Transverse colon (tissue), 4 donors: Measurements from ENCODE around the gene P4HA1.

Experiments used
- EP300 ChIP-seq: sonication (generic); formaldehyde crosslinking; IDR thresholded peaks from one replicate; pipeline ENCODE4 v1.6.1; 2017; ENCODE audit warnings: antibody characterized with exemption, low read depth
- POLR2A ChIP-seq: fragments of 450-650 bp; IDR thresholded peaks from one replicate; pipeline ENCODE4 v1.6.1; 2016; ENCODE audit warnings: antibody characterized with exemption, mild to moderate bottlenecking, moderate library complexity
- POLR2AphosphoS5 ChIP-seq, 3 donors: sonication (generic); formaldehyde crosslinking; IDR thresholded peaks; one replicate each; pipeline ENCODE4 v1.6.1; 2016; ENCODE audit warnings: antibody characterized with exemption in 3 of 3
- TF ChIP-seq, protein P1 (sequence below), 5 experiments: fragments of 200-600 bp in 3 of 5; fragments of 450-650 bp in 2 of 5; sonication (generic) in 3 of 5; IDR thresholded peaks; 1 replicate in 2 of 5; 2 replicates in 3 of 5; pipeline ENCODE4 v1.5.1; 2016 to 2017; ENCODE audit warnings: antibody characterized with exemption in 5 of 5, inconsistent platforms in 3 of 5, mild to moderate bottlenecking in 2 of 5, moderate library complexity in 1 of 5

DNA sequence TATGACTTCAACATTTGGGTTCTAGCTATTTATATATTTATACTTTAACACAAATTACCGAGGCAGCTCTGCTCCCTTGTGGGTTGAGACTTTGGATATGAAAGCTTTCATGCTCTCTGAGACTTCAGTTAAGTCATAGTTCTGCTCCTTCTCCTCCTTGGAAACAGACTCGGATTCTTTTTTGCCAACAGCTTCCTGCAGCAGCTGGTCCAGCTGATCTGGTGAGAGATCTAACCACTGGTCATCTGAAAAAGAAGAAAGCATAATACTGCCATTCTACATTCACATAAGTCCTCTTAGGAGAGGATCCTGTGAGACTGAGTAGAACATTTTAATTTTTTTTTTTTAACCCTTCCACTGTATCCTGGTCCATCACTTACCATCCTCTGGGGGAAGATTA, 42.6 kb upstream of the P4HA1 start:
- TF ChIP-seq, protein P1, sequence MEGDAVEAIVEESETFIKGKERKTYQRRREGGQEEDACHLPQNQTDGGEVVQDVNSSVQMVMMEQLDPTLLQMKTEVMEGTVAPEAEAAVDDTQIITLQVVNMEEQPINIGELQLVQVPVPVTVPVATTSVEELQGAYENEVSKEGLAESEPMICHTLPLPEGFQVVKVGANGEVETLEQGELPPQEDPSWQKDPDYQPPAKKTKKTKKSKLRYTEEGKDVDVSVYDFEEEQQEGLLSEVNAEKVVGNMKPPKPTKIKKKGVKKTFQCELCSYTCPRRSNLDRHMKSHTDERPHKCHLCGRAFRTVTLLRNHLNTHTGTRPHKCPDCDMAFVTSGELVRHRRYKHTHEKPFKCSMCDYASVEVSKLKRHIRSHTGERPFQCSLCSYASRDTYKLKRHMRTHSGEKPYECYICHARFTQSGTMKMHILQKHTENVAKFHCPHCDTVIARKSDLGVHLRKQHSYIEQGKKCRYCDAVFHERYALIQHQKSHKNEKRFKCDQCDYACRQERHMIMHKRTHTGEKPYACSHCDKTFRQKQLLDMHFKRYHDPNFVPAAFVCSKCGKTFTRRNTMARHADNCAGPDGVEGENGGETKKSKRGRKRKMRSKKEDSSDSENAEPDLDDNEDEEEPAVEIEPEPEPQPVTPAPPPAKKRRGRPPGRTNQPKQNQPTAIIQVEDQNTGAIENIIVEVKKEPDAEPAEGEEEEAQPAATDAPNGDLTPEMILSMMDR (IDR thresholded peaks at IDR 0.05): no peak
- TF ChIP-seq POLR2AphosphoS5 (IDR thresholded peaks at IDR 0.05) (no peak), POLR2A (no peak), EP300 (no peak)
